Coronary artery (tissue), 2 donors: ENCODE results near the gene CFAP43.

Experiments used
- DNase-seq: peaks from one replicate; pipeline ENCODE4 v3.0.0-alpha.2; 2017; ENCODE audit warnings: low spot score
- H3K27ac ChIP-seq, 2 donors: fragments of 200-600 bp; sonication (generic); one replicate each; pipeline ENCODE4 v1.5.1; 2016 to 2019
- H3K4me3 ChIP-seq: fragments of 200-600 bp; sonication (generic); 2 replicates; pipeline ENCODE4 v1.5.1; 2016; ENCODE audit warnings: mild to moderate bottlenecking, moderate library complexity
- CTCF ChIP-seq: fragments of 200-600 bp; sonication (generic); IDR thresholded peaks from one replicate; pipeline ENCODE4 v1.5.1; 2019; ENCODE audit warnings: antibody characterized with exemption

CFAP43 gene

DNA sequence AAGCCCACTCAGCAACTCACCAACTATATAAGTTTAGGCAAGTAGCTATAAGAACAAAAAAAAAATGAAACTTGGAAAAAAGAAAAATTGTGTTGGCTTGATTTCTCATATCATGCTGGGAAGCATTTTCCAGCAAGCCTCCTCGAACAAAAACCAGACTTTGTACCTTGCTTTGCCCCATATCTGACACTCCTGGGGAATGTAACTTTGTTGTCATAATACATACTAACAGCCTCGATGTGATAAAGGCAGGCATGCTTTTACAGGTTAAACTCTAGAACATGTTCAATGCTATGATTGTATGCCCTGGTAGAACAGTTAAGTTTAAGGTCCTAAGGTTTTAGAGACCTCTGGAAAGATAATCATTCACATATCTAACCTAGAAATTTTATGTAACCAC lies 11.6 kb downstream of the CFAP43 start:
- no peak for DNase-seq
- Histone ChIP-seq H3K27ac (no peak overlapping the region), H3K4me3 (no peak overlapping the region)
- no peak for TF ChIP-seq CTCF

DNA sequence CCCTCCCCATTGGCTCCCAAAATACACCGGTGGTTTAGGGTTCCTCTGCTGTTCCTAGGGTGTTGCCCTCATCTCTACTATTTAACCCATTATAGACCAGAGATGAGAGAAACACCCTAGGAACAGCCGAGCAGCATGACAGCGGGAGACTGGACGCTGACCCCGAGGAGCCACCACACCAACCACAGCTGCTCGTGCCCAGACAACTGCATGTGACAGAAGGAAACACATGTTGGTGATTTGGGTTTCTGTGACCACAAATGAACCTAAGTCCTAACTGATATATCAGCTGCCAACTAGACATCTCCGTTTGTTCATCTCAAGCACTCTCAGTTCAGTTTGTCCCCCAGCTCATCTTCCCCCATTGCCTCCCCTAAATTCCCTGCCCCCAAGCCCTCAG lies 13.4 kb downstream of the CFAP43 start:
- no peak overlapping the region for H3K4me3 ChIP-seq
- DNase-seq: no peak
- TF ChIP-seq CTCF: no peak

GRCh38 chr10:104216631-104217030 lies 15.5 kb downstream of the CFAP43 start:
- TF ChIP-seq CTCF: no peak
- Histone ChIP-seq H3K27ac (no peak overlapping the region), H3K4me3 (no peak overlapping the region)
- DNase-seq: no peak

More for the DNA sequence above, 13.4 kb downstream of the CFAP43 start:
- H3K27ac ChIP-seq: no peak overlapping the region

GRCh38 chr10:104209575-104210198 lies 22.5 kb downstream of the CFAP43 start:
- no peak for TF ChIP-seq CTCF
- Histone ChIP-seq H3K4me3 (no peak overlapping the region), H3K27ac (no peak overlapping the region)
- no peak for DNase-seq

- no peak for DNase-seq
- H3K27ac ChIP-seq: no peak overlapping the region
- no peak for TF ChIP-seq CTCF
- H3K4me3 ChIP-seq: no peak overlapping the region
These were observed 23.4 kb downstream of the CFAP43 start for GRCh38 chr10:104208730-104209129.

DNA sequence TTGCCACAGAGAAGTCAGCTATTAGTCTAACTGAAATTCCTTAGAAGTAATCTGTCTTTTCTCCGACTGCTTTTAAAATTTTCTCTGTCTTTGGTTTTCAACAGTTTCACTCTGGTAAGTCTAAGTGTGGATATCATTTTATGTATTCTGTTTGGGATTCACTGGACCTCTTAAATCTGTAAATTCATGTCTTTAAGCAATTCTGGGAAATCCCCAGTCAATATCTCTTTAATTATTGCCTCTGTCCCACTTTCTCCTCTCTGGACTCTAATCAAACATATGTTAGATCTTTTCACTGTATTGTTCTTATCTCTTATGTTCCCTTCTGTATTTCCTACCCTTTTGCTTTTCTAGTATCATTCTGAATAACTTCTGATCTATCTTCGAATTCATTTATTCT lies 29.9 kb downstream of the CFAP43 start:
- Histone ChIP-seq H3K27ac (no peak overlapping the region), H3K4me3 (no peak overlapping the region)
- no peak for TF ChIP-seq CTCF
- no peak for DNase-seq

DNA sequence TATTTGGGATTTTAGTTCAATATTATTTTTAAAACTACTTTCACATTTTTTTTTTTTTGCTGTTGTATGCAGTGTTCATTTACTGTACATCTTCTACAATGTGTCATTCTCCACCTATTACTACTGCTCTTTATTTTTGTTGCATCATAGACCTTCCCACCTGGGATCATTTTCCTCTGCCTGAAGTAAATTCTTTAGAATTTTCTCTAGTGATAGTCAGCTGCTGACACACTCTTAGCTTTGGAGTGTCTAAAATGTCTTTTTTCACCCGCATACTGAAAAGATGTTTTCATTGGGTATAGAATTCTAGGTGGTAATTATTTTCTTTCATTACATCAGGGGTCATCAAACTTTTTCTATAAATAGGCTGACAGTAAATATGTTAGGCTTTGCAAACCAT lies 30.5 kb downstream of the CFAP43 start:
- H3K27ac ChIP-seq: no peak overlapping the region
- no peak for DNase-seq
- no peak for TF ChIP-seq CTCF
- no peak overlapping the region for H3K4me3 ChIP-seq
